CD4-positive, alpha-beta T cell (primary cell): ENCODE data around the gene SLC16A13. TPM values are rescaled to one million over a fixed set of nuclear protein-coding genes. Genes with fewer than 3 reads are reported as not detected.

ENCODE experiments used
- ATAC-seq: fragments of 200-7000 bp; cut with Tn5 transposase; one replicate; pipeline ENCODE4 v1.10.0; 2022; ENCODE audit warnings: mild to moderate bottlenecking; ENCODE audit not compliant: poor library complexity
- CTCF ChIA-PET: fragments of 350-600 bp; sonication (Branson Sonifier 250); formaldehyde crosslinking; loops from one replicate; lab custom pipeline; 2021; ENCODE audit warnings: antibody characterized with exemption, inconsistent platforms; lab: Charles Lee
- POLR2A ChIA-PET: fragments of 350-600 bp; sonication (Branson Sonifier 250); formaldehyde crosslinking; loops from one replicate; lab custom pipeline; 2021; ENCODE audit warnings: antibody characterized with exemption, inconsistent platforms; lab: Charles Lee
- DNase-seq, 14 experiments: peaks; one replicate each; pipeline ENCODE4 v3.0.0-alpha.2; 2013 to 2020; ENCODE audit warnings: mixed read lengths in 2 of 14
- H3K27ac ChIP-seq, 2 donors: one replicate each; pipeline versions ENCODE4 v1.5.1 to v1.7.0; 2013; ENCODE audit warnings: low read length in 2 of 2, low read depth in 1 of 2, mild to moderate bottlenecking in 1 of 2
- H3K27me3 ChIP-seq, 2 experiments: 1 replicate in 1 of 2; 2 replicates in 1 of 2; pipeline versions ENCODE4 v1.6.1 to v1.7.0; 2013; ENCODE audit warnings: low read length in 2 of 2, control low read depth in 1 of 2, mild to moderate bottlenecking in 1 of 2, moderate library complexity in 1 of 2; ENCODE audit not compliant: insufficient read depth in 2 of 2, control insufficient read depth in 1 of 2
- H3K36me3 ChIP-seq: one replicate; pipeline ENCODE4 v1.6.1; 2013; ENCODE audit warnings: low read length, control low read depth; ENCODE audit not compliant: insufficient read depth
- H3K4me1 ChIP-seq: one replicate; pipeline ENCODE4 v1.6.1; 2013; ENCODE audit warnings: low read length, control low read depth; ENCODE audit not compliant: insufficient read depth
- H3K4me3 ChIP-seq: one replicate; pipeline ENCODE4 v1.5.1; 2013; ENCODE audit warnings: mild to moderate bottlenecking, low read length, moderate library complexity
- H3K9me3 ChIP-seq, 2 experiments: 1 replicate in 1 of 2; 2 replicates in 1 of 2; pipeline versions ENCODE4 v1.6.1 to v1.7.0; 2013; ENCODE audit warnings: low read length in 2 of 2, mild to moderate bottlenecking in 2 of 2, control low read depth in 1 of 2, moderate library complexity in 1 of 2; ENCODE audit not compliant: control insufficient read depth in 1 of 2, insufficient read depth in 1 of 2
- H3K27ac Mint-ChIP-seq: one replicate; pipeline ENCODE4 v1.8.0; 2020; ENCODE audit warnings: mixed read lengths
- H3K27me3 Mint-ChIP-seq: one replicate; pipeline ENCODE4 v1.8.0; 2021; ENCODE audit warnings: mixed read lengths
- H3K36me3 Mint-ChIP-seq: one replicate; pipeline ENCODE4 v1.8.0; 2021; ENCODE audit warnings: low read depth, mixed read lengths
- H3K4me1 Mint-ChIP-seq: one replicate; pipeline ENCODE4 v1.8.0; 2021; ENCODE audit warnings: low read depth, mixed read lengths
- H3K4me3 Mint-ChIP-seq: one replicate; pipeline ENCODE4 v1.8.0; 2020; ENCODE audit warnings: mild to moderate bottlenecking, mixed read lengths
- H3K9me3 Mint-ChIP-seq: one replicate; pipeline ENCODE4 v1.8.0; 2020; ENCODE audit warnings: mixed read lengths
- intact Hi-C, 2 experiments: fragments of 100-400 bp; cut with DNase I in 1 of 2; cut with micrococcal nuclease in 1 of 2; formaldehyde crosslinking; loops; one replicate each; pipeline versions ENCODE4 v1.15.1 to v1.9.0; 2023 to 2025; cut with DNase I, micrococcal nuclease
- total RNA-seq, 174 experiments: library from RNA in 2 of 174; stranded (reverse) in 2 of 174; gene quantifications; one replicate each; pipeline ENCODE4 v1.2.3 and lab custom pipeline; 2021 to 2026
- TF ChIP-seq, protein P1 (sequence below): fragments of 200-600 bp; IDR thresholded peaks from one replicate; pipeline ENCODE4 v1.8.0; 2022; ENCODE audit warnings: antibody characterized with exemption, mild to moderate bottlenecking

The SLC16A13 gene
- total RNA-seq, 2 experiments from 2014 or later = 2.3 to 2.4 TPM

DNA sequence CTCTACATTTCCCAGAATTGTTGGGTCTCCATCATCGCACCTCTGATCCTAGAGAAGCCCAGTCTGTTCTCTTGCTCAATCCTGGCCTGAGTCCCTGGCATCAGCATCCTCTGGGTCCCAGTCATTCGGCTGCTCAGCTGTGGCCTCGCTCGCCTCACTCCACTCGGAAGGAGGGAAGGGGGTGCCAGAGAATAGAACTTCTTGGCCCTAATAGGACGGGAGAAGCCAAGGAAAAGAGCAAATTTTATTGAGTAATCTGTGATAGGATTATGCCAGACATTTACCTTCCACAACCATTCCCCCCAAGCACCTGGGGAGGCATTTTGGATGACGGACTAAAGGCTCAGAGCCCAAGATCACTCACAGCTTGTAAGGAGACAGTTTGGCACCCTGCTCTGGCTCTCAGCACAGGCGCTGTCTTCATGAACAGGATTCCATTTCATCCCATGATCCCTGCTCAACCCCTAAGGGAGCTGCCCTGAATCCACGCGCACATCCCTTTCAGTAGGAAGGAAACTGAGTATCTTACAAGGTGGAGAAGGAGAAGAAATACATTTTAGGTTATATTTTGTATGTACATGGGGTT is 44.7 kb downstream of the SLC16A13 start:
- no peak overlapping the region for H3K4me3 ChIP-seq
- Mint-ChIP-seq H3K27me3 (peaks cover 14% of the 10 kb centered on the region), H3K9me3 (no peaks in the 10 kb centered on the region), H3K4me1 (peaks cover 31% of the 10 kb centered on the region), H3K27ac (no peak overlapping the region), H3K36me3 (no peaks in the 10 kb centered on the region), H3K4me3 (no peak overlapping the region)
- ChIA-PET CTCF (no interaction called here), POLR2A (no interaction called here)
- no peaks in the 10 kb centered on the region for H3K9me3 ChIP-seq
- no peak for DNase-seq
- no peak for ATAC-seq
- TF ChIP-seq, protein P1, sequence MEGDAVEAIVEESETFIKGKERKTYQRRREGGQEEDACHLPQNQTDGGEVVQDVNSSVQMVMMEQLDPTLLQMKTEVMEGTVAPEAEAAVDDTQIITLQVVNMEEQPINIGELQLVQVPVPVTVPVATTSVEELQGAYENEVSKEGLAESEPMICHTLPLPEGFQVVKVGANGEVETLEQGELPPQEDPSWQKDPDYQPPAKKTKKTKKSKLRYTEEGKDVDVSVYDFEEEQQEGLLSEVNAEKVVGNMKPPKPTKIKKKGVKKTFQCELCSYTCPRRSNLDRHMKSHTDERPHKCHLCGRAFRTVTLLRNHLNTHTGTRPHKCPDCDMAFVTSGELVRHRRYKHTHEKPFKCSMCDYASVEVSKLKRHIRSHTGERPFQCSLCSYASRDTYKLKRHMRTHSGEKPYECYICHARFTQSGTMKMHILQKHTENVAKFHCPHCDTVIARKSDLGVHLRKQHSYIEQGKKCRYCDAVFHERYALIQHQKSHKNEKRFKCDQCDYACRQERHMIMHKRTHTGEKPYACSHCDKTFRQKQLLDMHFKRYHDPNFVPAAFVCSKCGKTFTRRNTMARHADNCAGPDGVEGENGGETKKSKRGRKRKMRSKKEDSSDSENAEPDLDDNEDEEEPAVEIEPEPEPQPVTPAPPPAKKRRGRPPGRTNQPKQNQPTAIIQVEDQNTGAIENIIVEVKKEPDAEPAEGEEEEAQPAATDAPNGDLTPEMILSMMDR = no peak
- peaks cover 19% of the 10 kb centered on the region for H3K4me1 ChIP-seq
- intact Hi-C loops = no loop called here
- H3K36me3 ChIP-seq = no peaks in the 10 kb centered on the region
- H3K27me3 ChIP-seq = no peaks in the 10 kb centered on the region
- H3K27ac ChIP-seq = no peak overlapping the region

DNA sequence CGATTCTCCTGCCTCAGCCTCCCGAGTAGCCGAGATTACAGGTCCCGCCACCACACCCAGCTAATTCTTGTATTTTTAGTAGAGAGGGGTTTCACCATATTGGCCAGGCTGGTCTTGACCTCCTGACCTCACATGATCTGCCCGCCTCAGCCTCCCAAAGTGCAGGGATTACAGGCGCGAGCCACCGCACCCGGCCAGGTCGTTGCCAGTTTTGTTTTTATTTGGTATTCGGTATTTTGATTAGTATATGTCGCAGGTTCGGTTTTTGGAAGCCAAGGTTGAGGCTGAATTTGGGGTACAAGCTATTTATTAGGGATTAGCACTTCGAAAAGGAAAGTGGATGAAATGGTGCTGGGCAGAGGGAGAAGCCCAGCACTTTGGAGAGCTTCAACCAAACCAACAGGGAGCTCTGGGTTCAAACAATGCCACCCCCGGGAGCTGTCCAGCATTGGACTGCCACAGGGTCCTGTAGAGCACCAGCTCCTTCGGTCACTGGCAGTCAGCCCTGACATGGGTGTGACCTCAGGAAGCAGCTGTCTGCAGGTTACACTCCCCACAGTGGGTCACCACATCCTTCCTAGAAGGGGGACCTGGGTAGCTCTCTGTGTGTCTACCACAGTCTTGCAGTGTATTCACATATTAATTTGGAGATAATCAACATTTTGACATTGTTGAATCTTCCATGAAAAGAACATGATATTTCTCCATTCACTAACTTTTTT is 45.7 kb downstream of the SLC16A13 start:
- intact Hi-C loops = no loop called here
- Histone ChIP-seq H3K9me3 (no peaks in the 10 kb centered on the region), H3K27me3 (no peaks in the 10 kb centered on the region), H3K4me3 (no peak overlapping the region), H3K27ac (no peak overlapping the region), H3K36me3 (no peaks in the 10 kb centered on the region), H3K4me1 (peaks cover 19% of the 10 kb centered on the region)
- POLR2A ChIA-PET = interaction anchor here (0.9 kb wide), 1 partner anchor 35 kb away, joined by 3 read pairs; no protein-coding TSS in a partner anchor
- Mint-ChIP-seq H3K36me3 (no peaks in the 10 kb centered on the region), H3K4me1 (peaks cover 31% of the 10 kb centered on the region), H3K27me3 (peaks cover 20% of the 10 kb centered on the region), H3K9me3 (no peaks in the 10 kb centered on the region), H3K27ac (no peak overlapping the region), H3K4me3 (no peak overlapping the region)
- DNase-seq (peak in 6 of 14 experiments; percentile 8 to 73 (median 24)), ATAC-seq (peak; percentile 56)
- CTCF ChIA-PET = no interaction called here
- TF ChIP-seq, protein P1 = no peak

DNA sequence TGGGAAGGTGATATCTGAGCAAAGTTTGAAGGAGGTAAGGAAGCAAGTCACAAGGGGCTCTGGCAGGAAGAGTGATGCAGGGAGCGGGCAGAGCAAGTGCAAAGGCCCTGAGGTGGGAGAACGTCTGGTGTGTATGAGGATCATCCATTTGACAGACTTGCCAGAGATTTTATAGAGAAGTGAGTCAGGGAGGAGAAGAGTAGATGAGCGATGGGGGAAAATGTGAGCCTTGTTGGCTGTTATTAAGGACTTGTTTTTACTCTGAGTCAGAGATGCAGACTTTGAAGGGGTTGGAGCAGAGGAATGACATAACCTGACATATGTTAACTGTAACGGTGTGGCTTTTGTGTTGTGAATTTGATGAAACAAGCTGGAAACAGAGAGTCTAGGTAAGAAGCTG is 47.8 kb downstream of the SLC16A13 start:
- DNase-seq (peak in 1 of 14 experiments; percentile 34), ATAC-seq (no peak)
- Mint-ChIP-seq H3K9me3 (no peaks in the 10 kb centered on the region), H3K4me3 (no peak overlapping the region), H3K36me3 (no peaks in the 10 kb centered on the region), H3K27me3 (peaks cover 30% of the 10 kb centered on the region), H3K4me1 (peaks cover 31% of the 10 kb centered on the region), H3K27ac (no peak overlapping the region)
- no peaks in the 10 kb centered on the region for H3K36me3 ChIP-seq
- no peaks in the 10 kb centered on the region for H3K27me3 ChIP-seq
- ChIA-PET CTCF (no interaction called here), POLR2A (no interaction called here)
- no peak overlapping the region for H3K4me3 ChIP-seq
- TF ChIP-seq, protein P1 = no peak
- intact Hi-C loops = no loop called here
- peaks cover 19% of the 10 kb centered on the region for H3K4me1 ChIP-seq
- no peaks in the 10 kb centered on the region for H3K9me3 ChIP-seq
- H3K27ac ChIP-seq = no peak overlapping the region
